HL-60/S4 treated with retinoic acid at 250 ng/mL for 4 days and 3 days (cell line): ENCODE results near the gene OR13C8.

Experiments
- in situ Hi-C: fragments of 300-500 bp; cut with MboI; formaldehyde crosslinking; loops from 2 replicates; pipeline ENCODE4 v1.7.0; 2022; ENCODE audit warnings: low sequenced_read_pairs

Gene OR13C8

DNA sequence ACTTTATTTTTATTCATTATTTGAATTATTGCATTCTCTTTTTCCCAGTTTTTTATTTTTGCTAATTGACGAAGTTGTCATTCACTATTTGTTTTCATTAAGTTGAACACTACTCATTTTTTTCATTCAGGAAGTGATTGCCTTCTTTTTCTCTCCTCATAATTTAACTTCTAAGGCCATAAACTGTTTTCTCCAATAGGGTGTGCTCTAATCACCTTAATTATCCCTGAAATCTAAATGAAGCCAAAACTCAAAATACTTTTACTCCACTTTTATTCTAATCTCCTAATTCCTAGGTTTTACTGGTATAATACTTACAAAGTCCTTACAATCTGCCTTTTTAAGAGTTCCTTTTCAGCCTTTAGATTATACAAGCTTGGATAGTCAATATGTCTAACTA lies 39.4 kb downstream of the OR13C8 start:
- in situ Hi-C loops = no loop called here

GRCh38 chr9:104611213-104611612 lies 42.2 kb downstream of the OR13C8 start:
- in situ Hi-C loops = no loop called here

DNA sequence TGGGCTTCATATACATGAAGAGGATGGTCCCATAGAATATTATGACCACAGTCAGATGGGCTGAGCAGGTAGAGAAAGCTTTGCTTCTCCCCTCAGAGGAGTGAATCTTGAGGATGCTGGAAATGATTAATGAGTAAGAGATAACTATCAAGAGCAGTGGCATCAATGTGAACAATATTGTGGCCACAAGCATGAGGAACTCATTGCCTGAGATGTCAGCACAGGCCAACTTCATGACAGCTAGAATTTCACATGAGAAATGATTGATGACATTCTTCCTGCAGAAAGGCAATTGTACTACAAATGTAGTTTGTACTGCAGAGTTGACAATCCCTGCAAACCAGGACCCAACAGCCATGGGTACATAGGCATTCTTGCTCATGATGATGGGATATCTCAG lies 48.5 kb downstream of the OR13C8 start:
- in situ Hi-C loops = no loop called here

DNA sequence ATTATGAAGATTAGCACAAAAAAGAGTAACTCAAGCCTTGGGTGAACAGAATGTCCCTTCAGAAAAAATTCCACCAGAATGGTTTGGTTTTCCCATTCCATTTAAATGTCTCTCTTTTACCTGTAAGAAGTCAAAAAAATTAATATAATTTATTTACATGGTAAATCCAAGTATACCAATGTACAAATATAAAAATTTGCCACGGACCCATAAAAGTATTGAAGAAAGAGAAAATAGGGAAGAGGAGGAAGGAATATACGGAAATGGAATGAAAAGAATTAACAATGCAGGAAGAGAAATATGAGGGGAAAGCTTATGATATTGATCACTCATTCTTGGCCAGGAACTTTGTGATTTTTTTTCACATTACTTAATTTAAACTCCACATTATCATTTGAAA lies 49.1 kb downstream of the OR13C8 start, which contains the start of gene OR13C9:
Gene OR13C9, minus strand, starts transcription at position 101 of the 400 bp plus-strand sequence. Its CDS starts 0 bp downstream, at position 101.
- in situ Hi-C loops = no loop called here
